Activated naive CD8-positive, alpha-beta T cell treated with anti-CD3 and anti-CD28 coated beads for 36 hours (primary cell): Measurements from ENCODE around the gene RNF157. TPM values are rescaled to one million over a fixed set of nuclear protein-coding genes. Genes with fewer than 3 reads are reported as not detected.
"Not testable (repeated sequence)": the region's sequence is repeated elsewhere in the genome, so short reads cannot be mapped to it uniquely, and the experiment has no call there.

Source experiments
- DNase-seq: peaks from one replicate; pipeline ENCODE4 v3.0.0; 2021
- H3K27ac Mint-ChIP-seq: one replicate; pipeline ENCODE4 v1.8.0; 2022; ENCODE audit warnings: mild to moderate bottlenecking, moderate library complexity, mixed read lengths
- H3K27me3 Mint-ChIP-seq: one replicate; pipeline ENCODE4 v1.8.0; 2022; ENCODE audit warnings: mild to moderate bottlenecking, mixed read lengths
- H3K36me3 Mint-ChIP-seq: one replicate; pipeline ENCODE4 v1.8.0; 2021; ENCODE audit warnings: mild to moderate bottlenecking, mixed read lengths
- H3K4me1 Mint-ChIP-seq: one replicate; pipeline ENCODE4 v1.8.0; 2021; ENCODE audit warnings: mixed read lengths
- H3K4me3 Mint-ChIP-seq: one replicate; pipeline ENCODE4 v1.8.0; 2022; ENCODE audit warnings: mild to moderate bottlenecking, moderate library complexity, mixed read lengths
- H3K9me3 Mint-ChIP-seq: one replicate; pipeline ENCODE4 v1.8.0; 2022; ENCODE audit warnings: mixed read lengths
- total RNA-seq, 2 experiments: library from RNA; stranded (reverse); gene quantifications; one replicate each; pipeline ENCODE4 v1.2.3, GENCODE V29; 2021

RNF157 gene
- total RNA-seq, 2 experiments from 2014 or later, result 30.4 to 34.7 TPM

DNA sequence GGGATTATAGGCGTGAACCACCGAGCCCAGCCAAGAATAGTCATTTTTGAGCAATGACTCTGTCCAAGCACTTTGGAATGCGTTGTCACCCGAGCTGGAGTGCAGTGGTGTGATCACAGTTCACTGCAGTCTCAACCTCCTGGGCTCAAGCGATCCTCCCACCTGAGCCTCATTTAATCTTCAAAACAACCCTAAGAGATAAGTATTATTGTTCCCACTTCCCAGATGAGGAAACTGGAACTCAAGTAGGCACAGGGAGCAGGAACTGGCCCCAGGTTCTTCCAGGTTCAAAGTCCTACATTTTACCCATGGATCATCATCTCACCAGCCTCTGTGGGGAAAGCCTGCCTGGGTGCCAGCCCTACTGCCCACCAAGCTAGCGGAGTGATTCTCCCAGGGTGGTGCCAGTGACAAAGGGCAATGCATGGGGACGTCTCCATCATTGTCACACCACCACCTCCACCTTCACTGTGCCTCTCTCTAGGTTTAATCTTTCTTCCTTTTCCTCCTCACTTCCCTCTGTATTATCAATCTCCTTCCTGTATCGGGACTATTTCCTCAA, 11.3 kb upstream of the RNF157 start:
- peaks cover 55% of the 10 kb centered on the region for H3K4me1 Mint-ChIP-seq
- no peaks in the 10 kb centered on the region for H3K27me3 Mint-ChIP-seq
- H3K36me3 Mint-ChIP-seq, result peaks cover 4% of the 10 kb centered on the region

DNA sequence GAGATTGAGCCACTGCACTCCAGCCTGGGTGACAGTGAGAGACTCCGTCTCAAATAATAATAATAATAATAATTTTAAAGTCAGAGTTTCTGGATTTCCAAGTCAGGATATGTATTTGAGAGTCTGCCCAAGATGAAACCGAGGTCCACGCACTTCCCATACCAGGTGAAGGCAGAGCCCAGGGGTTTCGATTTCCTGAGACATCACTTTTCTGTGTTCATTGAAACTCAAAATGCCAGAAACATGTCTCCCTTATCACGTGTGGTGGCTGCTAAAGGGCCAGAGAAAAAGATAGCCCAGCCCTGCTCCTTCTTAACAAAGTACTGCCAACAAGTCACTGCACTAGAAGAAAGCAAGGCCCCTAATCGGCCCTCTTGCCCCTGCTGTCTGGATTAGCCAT, 9.8 kb upstream of the RNF157 start:
- Mint-ChIP-seq H3K27ac (no peak overlapping the region), H3K27me3 (no peaks in the 10 kb centered on the region), H3K9me3 (no peaks in the 10 kb centered on the region), H3K4me1 (peaks cover 53% of the 10 kb centered on the region), H3K4me3 (no peak overlapping the region), H3K36me3 (no peaks in the 10 kb centered on the region)
- DNase-seq, result no peak

More for the DNA sequence above, 11.3 kb upstream of the RNF157 start:
- no peaks in the 10 kb centered on the region for H3K9me3 Mint-ChIP-seq
- no peak overlapping the region for H3K4me3 Mint-ChIP-seq
- peak overlapping the region; percentile 94 for H3K27ac Mint-ChIP-seq
- no peak for DNase-seq

DNA sequence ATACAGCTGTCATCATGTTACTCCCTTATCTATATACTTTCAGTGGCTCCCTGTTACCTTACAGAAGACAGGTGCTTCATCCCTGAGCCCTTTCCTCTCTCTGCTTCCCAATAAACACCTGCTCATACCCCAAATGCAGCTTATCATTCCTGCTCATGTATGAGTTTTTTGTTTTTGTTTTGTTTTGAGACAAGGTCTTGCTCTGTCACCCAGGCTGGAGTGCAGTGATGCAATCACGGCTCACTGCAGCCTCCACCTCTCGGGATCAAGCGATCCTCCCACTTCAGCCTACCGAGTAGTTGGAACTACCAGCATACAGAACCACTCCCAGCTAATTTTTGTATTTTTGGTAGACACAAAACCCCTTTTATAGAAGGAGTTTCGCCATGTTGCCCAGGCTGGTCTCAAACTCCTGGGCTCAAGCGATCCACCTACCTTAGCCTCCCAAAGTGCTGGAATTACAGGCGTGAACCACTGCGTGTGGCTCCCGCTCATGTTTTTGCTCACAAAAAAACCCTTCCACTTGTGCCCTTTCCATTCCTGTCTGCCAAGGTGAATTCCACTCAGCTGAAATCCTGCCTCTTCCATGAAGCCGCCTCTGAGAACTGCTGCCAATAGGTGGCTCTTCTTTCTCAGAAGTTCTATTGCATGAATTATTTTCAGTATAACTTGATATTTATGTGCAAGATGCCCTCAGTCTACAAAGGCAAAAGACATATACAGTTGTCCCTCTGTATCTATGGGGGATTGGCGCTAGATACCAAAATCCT, 7.9 kb upstream of the RNF157 start:
- peak overlapping the region; percentile 55 for H3K27ac Mint-ChIP-seq
- no peaks in the 10 kb centered on the region for H3K36me3 Mint-ChIP-seq
- DNase-seq, result no peak
- no peaks in the 10 kb centered on the region for H3K27me3 Mint-ChIP-seq
- no peak overlapping the region for H3K4me3 Mint-ChIP-seq
- peaks cover 57% of the 10 kb centered on the region for H3K4me1 Mint-ChIP-seq
- no peaks in the 10 kb centered on the region for H3K9me3 Mint-ChIP-seq

DNA sequence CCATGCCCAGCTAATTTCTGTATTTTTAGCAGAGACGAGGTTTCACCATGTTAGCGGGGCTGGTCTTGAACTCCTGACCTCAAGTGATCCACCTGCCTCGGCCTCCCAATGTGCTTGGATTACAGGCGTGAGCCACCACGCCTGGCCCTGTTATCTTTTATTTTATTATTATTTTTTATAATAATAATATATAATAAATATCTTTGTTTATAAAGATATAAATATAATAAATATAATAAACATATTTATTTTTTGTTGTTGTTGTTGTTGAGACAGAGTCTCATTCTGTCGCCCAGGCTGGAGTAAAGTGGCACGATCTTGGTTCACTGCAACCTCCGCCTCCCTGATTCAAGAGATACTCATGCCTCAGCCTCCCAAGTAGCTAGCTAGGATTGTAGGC, 7.0 kb upstream of the RNF157 start:
- H3K4me3 Mint-ChIP-seq, result no peak overlapping the region
- DNase-seq, result no peak

DNA sequence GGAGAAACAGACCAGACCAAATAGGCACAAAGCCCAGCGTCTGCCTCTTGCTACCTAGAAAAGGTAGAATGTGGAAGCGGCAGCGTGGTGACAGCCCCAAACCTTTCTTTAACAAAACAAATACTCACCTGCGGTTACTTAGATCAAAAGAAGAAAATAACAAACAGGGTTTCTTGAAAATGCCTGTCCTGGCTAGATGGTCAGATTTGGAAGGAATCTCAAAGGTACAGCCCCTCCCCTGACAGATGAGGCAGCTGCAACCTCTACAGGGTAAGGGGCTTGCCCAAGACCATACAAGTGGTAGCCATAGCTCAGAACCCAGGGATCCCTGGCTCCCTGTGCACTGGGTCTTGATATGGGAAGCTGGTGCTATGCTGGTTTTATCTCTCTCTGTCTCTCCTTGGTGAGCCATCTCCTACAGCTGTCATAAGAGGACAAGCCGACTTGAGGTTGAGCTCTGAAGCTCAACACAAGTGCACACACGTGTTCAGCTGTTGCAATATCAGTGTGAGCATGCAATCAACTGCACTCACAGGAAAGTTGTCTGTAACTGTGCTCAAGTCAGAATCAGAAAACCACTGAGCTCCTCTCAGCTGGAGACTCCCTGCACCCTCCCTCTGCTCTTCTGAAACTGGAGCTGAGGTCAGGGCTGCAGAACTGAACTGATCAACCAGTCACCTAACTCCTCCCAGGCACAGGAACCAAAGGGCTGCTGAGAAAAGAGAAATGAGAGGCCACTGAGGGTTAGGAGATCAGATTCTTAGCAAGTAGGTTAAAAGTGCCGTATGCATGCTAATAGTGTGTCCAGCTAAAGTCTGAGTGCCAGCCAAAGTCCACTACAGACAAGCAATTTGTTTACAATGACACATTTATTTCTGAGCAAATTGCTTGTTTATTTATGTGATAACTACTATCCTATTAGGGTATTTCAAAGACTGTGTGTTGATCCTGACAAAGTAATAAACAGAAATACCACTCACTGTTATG, 6.1 kb upstream of the RNF157 start:
- Mint-ChIP-seq H3K27me3 (no peaks in the 10 kb centered on the region), H3K4me1 (peaks cover 51% of the 10 kb centered on the region), H3K27ac (peak overlapping the region; percentile 86), H3K4me3 (peak overlapping the region; percentile 65), H3K36me3 (no peaks in the 10 kb centered on the region), H3K9me3 (no peaks in the 10 kb centered on the region)
- peak; percentile 77 for DNase-seq

More for the DNA sequence above, 7.0 kb upstream of the RNF157 start:
- Mint-ChIP-seq H3K4me1 (peaks cover 56% of the 10 kb centered on the region), H3K27ac (peak overlapping the region; percentile 86), H3K36me3 (no peaks in the 10 kb centered on the region), H3K27me3 (no peaks in the 10 kb centered on the region), H3K9me3 (no peaks in the 10 kb centered on the region)

DNA sequence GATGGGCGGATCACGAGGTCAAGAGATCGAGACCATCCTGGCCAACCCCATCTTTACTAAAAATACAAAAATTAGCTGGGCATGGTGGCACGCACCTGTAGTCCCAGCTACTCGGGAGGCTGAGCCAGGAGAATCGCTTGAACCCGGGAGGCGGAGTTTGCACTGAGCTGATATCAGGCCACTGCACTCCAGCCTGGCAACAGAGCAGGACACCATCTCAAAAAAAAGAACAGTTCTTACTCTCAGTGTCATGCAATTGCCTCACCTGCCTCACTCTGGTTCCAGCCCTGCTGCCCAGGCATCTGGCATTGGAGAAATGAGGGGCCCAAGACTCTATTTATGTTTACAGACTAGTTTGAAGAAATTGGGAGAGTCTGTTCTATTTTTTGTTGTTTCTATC, 4.4 kb upstream of the RNF157 start:
- H3K4me3 Mint-ChIP-seq, H3K36me3 Mint-ChIP-seq, H3K27ac Mint-ChIP-seq, H3K27me3 Mint-ChIP-seq, H3K9me3 Mint-ChIP-seq, DNase-seq: not testable (repeated sequence)
- peaks cover 56% of the 10 kb centered on the region for H3K4me1 Mint-ChIP-seq

DNA sequence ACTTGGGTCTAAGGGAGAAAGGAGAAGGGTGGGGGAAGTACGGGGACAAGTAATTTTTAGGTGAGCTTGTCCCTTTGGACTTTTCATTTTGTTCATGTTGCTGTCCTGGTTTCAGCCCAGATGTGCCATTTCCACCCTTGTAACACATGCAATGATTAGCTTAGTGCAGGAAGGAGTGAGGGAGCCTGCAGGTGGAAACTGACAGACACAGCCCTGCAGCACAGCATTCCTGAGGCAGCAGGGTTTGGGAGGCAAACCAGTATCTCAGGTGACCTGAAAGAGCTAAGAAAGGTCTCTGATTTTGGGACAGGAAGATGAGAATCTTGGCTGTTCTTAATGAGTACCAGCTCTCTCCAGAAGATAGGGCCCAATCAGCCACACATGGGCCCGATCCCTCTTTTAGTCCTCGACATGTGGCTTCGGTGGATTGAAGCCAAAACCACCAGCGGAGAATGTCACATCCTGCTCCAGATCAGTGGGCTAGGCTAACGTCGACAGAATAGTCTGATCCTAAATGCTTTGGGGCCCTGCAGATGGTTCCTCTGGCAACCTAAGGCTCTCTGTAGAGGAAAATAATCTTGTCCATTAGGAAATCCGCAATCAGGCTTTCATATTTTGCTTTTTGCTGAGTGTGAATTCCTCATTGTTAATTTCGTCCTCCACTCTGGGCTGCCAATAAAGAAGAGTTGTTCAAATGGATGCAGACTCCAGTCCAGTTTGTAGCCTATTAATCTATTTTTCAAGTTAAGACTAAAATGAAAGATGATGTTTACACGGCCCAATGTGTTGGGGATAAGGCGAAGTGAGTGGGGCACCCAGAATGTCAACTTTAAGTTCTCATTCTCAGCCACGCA, 3.8 kb upstream of the RNF157 start:
- H3K9me3 Mint-ChIP-seq, result no peaks in the 10 kb centered on the region
- H3K27ac Mint-ChIP-seq, result no peak overlapping the region
- DNase-seq, result no peak
- no peaks in the 10 kb centered on the region for H3K27me3 Mint-ChIP-seq
- no peak overlapping the region for H3K4me3 Mint-ChIP-seq
- peaks cover 4% of the 10 kb centered on the region for H3K36me3 Mint-ChIP-seq
- peaks cover 59% of the 10 kb centered on the region for H3K4me1 Mint-ChIP-seq

DNA sequence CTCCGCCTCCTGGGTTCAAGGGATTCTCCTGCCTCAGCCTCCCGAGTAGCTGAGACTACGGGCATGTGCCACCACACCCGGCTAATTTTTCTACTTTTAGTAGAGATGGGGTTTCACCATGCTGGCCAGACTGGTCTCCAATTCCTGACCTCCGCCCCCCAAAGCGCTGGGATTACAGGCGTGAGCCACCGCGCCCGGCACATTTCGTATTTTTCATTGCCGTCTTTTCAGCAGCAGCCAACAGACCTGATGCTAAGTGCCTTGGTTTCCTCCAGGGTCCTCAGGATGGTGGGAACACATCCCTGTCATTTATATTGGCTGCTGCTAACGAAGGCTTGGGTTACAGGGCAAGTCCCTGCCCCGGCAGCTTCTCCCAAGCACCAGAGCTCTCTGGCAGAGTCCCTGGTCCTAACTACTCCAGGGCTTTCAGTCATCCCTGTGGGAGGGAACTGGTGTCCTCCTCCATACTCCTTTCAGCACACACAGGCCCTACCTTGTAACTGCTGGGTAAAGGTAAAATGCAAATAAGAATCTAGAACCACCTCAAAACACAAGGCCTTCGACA, 1.5 kb upstream of the RNF157 start:
- Mint-ChIP-seq H3K27ac (peak overlapping the region; percentile 88), H3K4me3 (peak overlapping the region; percentile 86), H3K27me3 (no peaks in the 10 kb centered on the region), H3K4me1 (peaks cover 60% of the 10 kb centered on the region), H3K36me3 (peaks cover 16% of the 10 kb centered on the region), H3K9me3 (peaks cover under 1% of the 10 kb centered on the region)
- DNase-seq, result no peak

DNA sequence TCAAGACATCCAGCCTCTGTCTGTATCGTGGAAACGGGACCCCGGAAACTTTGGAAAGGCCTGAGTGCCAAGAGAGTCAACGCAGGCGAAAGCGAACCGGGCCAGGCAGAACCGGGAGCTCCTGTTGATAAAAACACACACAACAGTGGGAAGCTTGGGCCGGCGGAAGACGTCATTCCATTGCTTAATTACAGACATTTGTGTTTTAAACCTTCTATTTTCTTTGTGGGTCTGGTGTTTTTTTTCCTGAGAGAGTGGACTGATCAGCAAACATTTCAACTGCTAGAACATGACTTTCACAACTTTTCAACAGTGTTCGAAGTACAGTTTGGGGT, 878 bp upstream of the RNF157 start:
- H3K27me3 Mint-ChIP-seq, result no peaks in the 10 kb centered on the region
- peaks cover 3% of the 10 kb centered on the region for H3K9me3 Mint-ChIP-seq
- peaks cover 18% of the 10 kb centered on the region for H3K36me3 Mint-ChIP-seq
- H3K4me3 Mint-ChIP-seq, result peak overlapping the region; percentile 86
- peaks cover 57% of the 10 kb centered on the region for H3K4me1 Mint-ChIP-seq
- no peak for DNase-seq
- peak overlapping the region; percentile 88 for H3K27ac Mint-ChIP-seq

DNA sequence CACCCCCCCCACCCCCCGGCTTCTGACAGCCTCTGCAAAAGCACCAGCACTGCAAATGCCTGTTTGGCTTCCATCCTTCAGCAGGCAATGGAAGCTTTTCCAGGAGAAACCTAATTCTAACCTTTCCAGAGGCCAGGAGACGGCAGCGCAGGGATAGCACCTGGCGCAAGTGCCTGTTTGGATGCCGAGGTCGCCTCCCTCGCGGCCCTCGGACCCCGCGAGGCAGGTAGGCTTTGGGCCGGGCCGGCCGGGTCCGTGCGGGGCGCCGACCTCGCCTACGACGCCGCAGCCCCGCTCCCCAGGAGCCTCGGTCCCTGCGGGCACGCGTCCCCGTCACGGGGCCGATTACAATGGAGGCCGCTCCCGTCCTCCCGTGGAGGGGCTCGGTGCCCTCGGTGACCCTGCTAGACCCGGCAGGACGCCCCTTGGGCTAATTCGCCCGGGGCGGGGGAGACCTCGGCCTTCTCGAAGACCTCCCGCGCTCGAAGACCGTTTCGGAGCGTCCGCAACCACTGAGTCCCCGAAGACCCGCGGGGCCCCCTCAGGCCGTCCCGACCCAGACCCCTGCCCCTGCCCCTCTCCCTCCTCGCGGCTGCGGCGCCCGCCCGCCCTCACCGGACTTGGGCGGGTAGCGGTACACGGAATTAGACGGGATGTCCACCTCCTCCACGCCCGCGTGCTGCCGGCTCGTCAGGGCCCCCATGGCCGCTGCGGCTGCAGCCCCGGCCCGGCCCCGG, 587 bp downstream of the RNF157 start:
- Mint-ChIP-seq H3K36me3 (peaks cover 19% of the 10 kb centered on the region), H3K27me3 (no peaks in the 10 kb centered on the region), H3K27ac (peak overlapping the region; percentile 79), H3K4me3 (peak overlapping the region; percentile 82), H3K4me1 (peaks cover 58% of the 10 kb centered on the region), H3K9me3 (peaks cover 3% of the 10 kb centered on the region)
- DNase-seq, result peak; percentile 18

DNA sequence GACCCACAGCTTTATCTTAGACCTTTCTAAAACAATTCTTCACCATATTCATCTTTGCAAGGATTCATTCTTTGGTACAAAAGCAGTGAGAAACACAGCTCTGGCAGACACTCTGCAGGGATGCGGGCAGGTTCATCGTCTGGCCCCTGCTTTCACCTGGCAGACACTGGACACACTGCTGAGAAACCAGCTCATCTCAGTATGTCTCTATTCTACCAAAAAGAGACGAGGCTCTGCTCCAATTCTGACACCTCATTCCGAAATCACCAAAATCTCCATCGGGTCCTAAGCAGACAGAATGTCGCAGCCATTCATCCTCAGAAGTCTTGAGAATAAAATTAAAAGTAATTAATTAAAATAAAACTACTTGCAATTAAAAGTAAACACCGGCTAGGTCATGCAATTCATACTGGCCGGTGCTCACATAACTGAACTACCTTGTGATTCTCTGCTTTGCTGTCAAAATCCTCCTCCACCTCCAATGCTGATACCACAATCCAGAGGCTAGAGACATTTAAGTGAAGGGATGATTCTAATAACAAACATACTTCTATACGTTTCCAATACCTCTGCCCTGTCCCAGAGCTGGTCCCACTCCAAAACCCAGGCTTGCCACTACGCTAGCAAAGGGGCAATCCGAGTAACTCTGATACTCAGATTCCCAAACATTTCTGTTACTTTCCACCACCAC, 1.3 kb downstream of the RNF157 start:
- H3K9me3 Mint-ChIP-seq, result peaks cover 3% of the 10 kb centered on the region
- DNase-seq, result no peak
- peaks cover 23% of the 10 kb centered on the region for H3K36me3 Mint-ChIP-seq
- peak overlapping the region; percentile 82 for H3K4me3 Mint-ChIP-seq
- H3K4me1 Mint-ChIP-seq, result peaks cover 60% of the 10 kb centered on the region
- H3K27me3 Mint-ChIP-seq, result no peaks in the 10 kb centered on the region
- peak overlapping the region; percentile 79 for H3K27ac Mint-ChIP-seq

DNA sequence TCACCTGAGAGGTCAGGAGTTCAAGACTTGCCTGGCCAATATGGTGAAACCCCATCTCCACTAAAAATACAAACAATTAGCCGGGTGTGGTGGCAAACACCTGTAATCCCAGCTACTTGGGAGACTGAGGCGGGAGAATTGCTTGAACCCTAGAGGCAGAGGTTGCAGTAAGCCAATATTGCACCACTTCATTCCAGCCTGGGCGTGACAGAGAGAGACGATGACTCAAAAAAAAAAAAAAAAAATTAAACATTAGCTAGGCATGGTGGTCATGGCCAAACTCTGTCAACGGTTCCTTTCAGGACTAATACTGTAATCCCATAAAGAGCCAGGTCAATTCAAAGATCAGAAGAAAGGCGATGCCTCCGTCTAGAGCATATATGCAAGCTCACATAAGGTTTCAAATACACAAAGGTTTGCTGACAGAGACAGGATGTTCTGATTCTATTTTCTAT, 2.4 kb downstream of the RNF157 start:
- Mint-ChIP-seq H3K27me3 (no peaks in the 10 kb centered on the region), H3K27ac (no peak overlapping the region), H3K4me3 (peak overlapping the region; percentile 82), H3K4me1 (peaks cover 55% of the 10 kb centered on the region), H3K36me3 (peaks cover 29% of the 10 kb centered on the region), H3K9me3 (peaks cover 3% of the 10 kb centered on the region)
- no peak for DNase-seq

DNA sequence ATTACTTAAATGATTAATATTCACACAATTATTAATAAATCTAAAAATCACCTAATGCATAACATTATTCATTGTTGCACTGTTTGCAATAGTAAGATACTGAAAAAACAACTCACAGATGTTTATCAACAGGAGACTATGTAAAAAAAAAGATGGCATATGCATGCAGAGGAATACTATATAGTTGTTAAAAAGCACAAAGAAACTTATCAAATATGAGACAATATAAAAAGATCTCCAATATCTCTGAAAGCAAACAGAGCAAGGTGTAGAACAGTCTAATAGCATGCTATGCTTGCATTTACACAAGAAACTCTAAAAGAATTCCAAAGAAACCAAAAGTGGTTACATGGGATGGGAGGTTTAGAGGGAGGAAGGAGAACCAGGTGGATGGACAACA, 3.7 kb downstream of the RNF157 start:
- H3K27me3 Mint-ChIP-seq, result no peaks in the 10 kb centered on the region
- no peak overlapping the region for H3K4me3 Mint-ChIP-seq
- H3K4me1 Mint-ChIP-seq, result peaks cover 60% of the 10 kb centered on the region
- H3K36me3 Mint-ChIP-seq, result peaks cover 29% of the 10 kb centered on the region
- H3K9me3 Mint-ChIP-seq, result peaks cover 3% of the 10 kb centered on the region
- no peak for DNase-seq
- no peak overlapping the region for H3K27ac Mint-ChIP-seq
